Activated gamma-delta T cell treated with Interleukin-2 at 50 U/mL for 16 hours (primary cell): ENCODE results near the gene UBE2G2.

Source experiments
- DNase-seq: peaks from one replicate; pipeline ENCODE4 v3.0.0-alpha.2; 2020

Gene UBE2G2

GRCh38 chr21:44762221-44763049 is 39.2 kb downstream of the UBE2G2 start:
- DNase-seq, result no peak

- DNase-seq, result no peak
These were observed 39.8 kb downstream of the UBE2G2 start for GRCh38 chr21:44761747-44762208.

GRCh38 chr21:44761011-44761729 is 40.5 kb downstream of the UBE2G2 start:
- DNase-seq, result no peak

- DNase-seq, result no peak
These were observed 41.2 kb downstream of the UBE2G2 start for GRCh38 chr21:44760376-44760775.

- DNase-seq, result no peak
These were observed 41.9 kb downstream of the UBE2G2 start for GRCh38 chr21:44759628-44760285.

- DNase-seq, result no peak
These were observed 42.6 kb downstream of the UBE2G2 start for GRCh38 chr21:44758781-44759627.

- DNase-seq, result no peak
These were observed 43.5 kb downstream of the UBE2G2 start for GRCh38 chr21:44758141-44758561.

GRCh38 chr21:44757731-44758130 is 43.9 kb downstream of the UBE2G2 start:
- no peak for DNase-seq

- no peak for DNase-seq
These were observed 45.0 kb downstream of the UBE2G2 start for GRCh38 chr21:44756423-44757185.

GRCh38 chr21:44755227-44755626 is 46.4 kb downstream of the UBE2G2 start:
- no peak for DNase-seq

GRCh38 chr21:44753357-44753756 is 48.3 kb downstream of the UBE2G2 start:
- no peak for DNase-seq

GRCh38 chr21:44752671-44753235 is 48.9 kb downstream of the UBE2G2 start:
- no peak for DNase-seq

GRCh38 chr21:44751799-44752636 is 49.6 kb downstream of the UBE2G2 start:
- no peak for DNase-seq

GRCh38 chr21:44751186-44751798 is 50.3 kb downstream of the UBE2G2 start:
- DNase-seq, result no peak

- no peak for DNase-seq
These were observed 51.0 kb downstream of the UBE2G2 start for GRCh38 chr21:44750675-44751025.

- no peak for DNase-seq
These were observed 51.6 kb downstream of the UBE2G2 start for GRCh38 chr21:44749759-44750674.

GRCh38 chr21:44749116-44749758 is 52.4 kb downstream of the UBE2G2 start:
- DNase-seq, result no peak

GRCh38 chr21:44748621-44749020 is 53.0 kb downstream of the UBE2G2 start:
- DNase-seq, result no peak
